DND-41 (cell line): Measurements from ENCODE around the gene COL6A2.

Experiments
- ATAC-seq: fragments of 200-7000 bp; cut with Tn5 transposase; 3 replicates; pipeline ENCODE4 v1.9.1; 2021; ENCODE audit warnings: low read depth; ENCODE audit not compliant: insufficient read depth
- DNase-seq: peaks from one replicate; pipeline ENCODE4 v3.0.0-alpha.2; 2020
- H2AFZ ChIP-seq: 2 replicates; pipeline ENCODE4 v1.6.0; 2012; ENCODE audit warnings: low read depth, low read length
- H3K27ac ChIP-seq: 2 replicates; pipeline ENCODE4 v1.5.1; 2012; ENCODE audit warnings: low read length, inconsistent platforms
- H3K27me3 ChIP-seq: fragments of 200-600 bp; sonication (generic); 2 replicates; pipeline ENCODE4 v1.6.0; 2012; ENCODE audit warnings: low read length, mild to moderate bottlenecking, inconsistent platforms; ENCODE audit not compliant: insufficient read depth, poor library complexity
- H3K36me3 ChIP-seq: 2 replicates; pipeline ENCODE4 v1.5.1; 2012; ENCODE audit warnings: low read length, inconsistent platforms; ENCODE audit not compliant: insufficient read depth
- H3K4me1 ChIP-seq: 2 replicates; pipeline ENCODE4 v1.5.1; 2012; ENCODE audit warnings: mild to moderate bottlenecking, low read length; ENCODE audit not compliant: insufficient read depth
- H3K4me2 ChIP-seq: 2 replicates; pipeline ENCODE4 v1.6.0; 2012; ENCODE audit warnings: mild to moderate bottlenecking, moderate library complexity, low read length, inconsistent platforms; ENCODE audit not compliant: insufficient read depth
- H3K4me3 ChIP-seq, 2 experiments: fragments of 200-600 bp in 1 of 2; shearing (Covaris generic) in 1 of 2; 2 replicates each; pipeline ENCODE4 v1.5.1; 2012 to 2016; ENCODE audit warnings: inconsistent platforms in 2 of 2, low read length in 2 of 2, mild to moderate bottlenecking in 2 of 2, low read depth in 1 of 2, moderate library complexity in 1 of 2
- H3K79me2 ChIP-seq: 2 replicates; pipeline ENCODE4 v1.6.0; 2012; ENCODE audit warnings: low read length, inconsistent platforms; ENCODE audit not compliant: insufficient read depth
- H3K9ac ChIP-seq: 2 replicates; pipeline ENCODE4 v1.6.0; 2012; ENCODE audit warnings: low read depth, mild to moderate bottlenecking, inconsistent platforms, low read length, moderate library complexity
- H3K9me3 ChIP-seq: 2 replicates; pipeline ENCODE4 v1.5.1; 2012; ENCODE audit warnings: low read length, moderate library complexity, mild to moderate bottlenecking, inconsistent platforms; ENCODE audit not compliant: insufficient read depth, severe bottlenecking
- H4K20me1 ChIP-seq: 2 replicates; pipeline ENCODE4 v1.6.0; 2012; ENCODE audit warnings: low read length; ENCODE audit not compliant: insufficient read depth
- EZH2 ChIP-seq: IDR thresholded peaks from 3 replicates; pipeline ENCODE4 v1.6.1; 2012; ENCODE audit warnings: borderline replicate concordance, low read depth, mild to moderate bottlenecking, moderate library complexity, low read length, inconsistent platforms; ENCODE audit not compliant: severe bottlenecking
- TF ChIP-seq, protein P1 (sequence below): IDR thresholded peaks from 2 replicates; pipeline ENCODE4 v1.5.1; 2012; ENCODE audit warnings: borderline replicate concordance, low read length, moderate library complexity, mild to moderate bottlenecking; ENCODE audit not compliant: poor library complexity, severe bottlenecking; ENCODE audit errors: extremely low read depth

The COL6A2 gene

DNA sequence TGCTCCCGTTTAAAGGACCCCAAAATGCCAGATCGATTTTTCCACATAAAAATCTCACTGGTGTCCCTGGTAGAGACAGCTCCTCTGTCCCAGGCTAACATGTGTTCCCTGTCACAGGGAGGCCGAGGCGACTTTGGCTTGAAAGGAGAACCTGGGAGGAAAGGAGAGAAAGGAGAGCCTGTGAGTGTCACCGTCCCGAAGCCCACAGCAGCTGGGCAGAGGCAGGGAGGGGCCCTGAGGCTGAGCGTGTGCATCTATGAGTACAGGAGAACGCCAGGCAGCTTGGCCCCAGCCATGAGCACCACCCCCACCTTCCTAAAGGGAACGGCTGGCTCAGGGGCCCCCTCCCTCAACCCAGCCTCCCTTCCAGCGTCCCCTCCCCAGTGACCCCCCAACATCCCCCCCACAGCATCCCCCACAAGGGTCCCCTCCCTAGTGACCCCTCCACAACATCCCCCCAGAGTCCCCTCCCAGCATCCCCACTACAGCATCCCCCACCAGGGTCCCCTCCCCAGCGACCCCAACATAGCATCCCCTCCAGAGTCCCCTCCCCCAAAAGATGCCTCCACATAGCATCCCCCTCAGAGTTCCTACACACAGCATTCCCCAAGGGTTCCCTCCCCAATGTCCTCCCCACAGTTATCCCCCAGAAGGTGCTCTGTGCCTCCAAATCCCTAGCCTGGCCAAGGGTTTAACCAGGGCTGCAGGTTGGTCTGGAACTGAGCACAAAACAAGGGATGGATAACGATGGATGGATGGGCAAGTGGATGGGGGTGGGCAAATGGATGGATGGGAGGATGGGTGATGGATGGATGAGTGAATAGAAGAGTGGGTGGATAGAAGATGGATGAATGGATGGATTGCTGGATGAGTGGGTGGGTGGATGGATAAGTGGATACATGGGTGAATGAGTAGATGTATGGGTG, 25.1 kb downstream of the COL6A2 start:
- no peaks in the 10 kb centered on the region for H3K36me3 ChIP-seq
- H2AFZ ChIP-seq = no peak overlapping the region
- no peak overlapping the region for H3K9ac ChIP-seq
- ATAC-seq (no peak), DNase-seq (no peak)
- TF ChIP-seq EZH2 = no peak
- TF ChIP-seq, protein P1, sequence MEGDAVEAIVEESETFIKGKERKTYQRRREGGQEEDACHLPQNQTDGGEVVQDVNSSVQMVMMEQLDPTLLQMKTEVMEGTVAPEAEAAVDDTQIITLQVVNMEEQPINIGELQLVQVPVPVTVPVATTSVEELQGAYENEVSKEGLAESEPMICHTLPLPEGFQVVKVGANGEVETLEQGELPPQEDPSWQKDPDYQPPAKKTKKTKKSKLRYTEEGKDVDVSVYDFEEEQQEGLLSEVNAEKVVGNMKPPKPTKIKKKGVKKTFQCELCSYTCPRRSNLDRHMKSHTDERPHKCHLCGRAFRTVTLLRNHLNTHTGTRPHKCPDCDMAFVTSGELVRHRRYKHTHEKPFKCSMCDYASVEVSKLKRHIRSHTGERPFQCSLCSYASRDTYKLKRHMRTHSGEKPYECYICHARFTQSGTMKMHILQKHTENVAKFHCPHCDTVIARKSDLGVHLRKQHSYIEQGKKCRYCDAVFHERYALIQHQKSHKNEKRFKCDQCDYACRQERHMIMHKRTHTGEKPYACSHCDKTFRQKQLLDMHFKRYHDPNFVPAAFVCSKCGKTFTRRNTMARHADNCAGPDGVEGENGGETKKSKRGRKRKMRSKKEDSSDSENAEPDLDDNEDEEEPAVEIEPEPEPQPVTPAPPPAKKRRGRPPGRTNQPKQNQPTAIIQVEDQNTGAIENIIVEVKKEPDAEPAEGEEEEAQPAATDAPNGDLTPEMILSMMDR = no peak
- H3K27ac ChIP-seq = no peak overlapping the region
- H3K27me3 ChIP-seq = no peaks in the 10 kb centered on the region
- no peaks in the 10 kb centered on the region for H3K79me2 ChIP-seq
- H4K20me1 ChIP-seq = peaks cover 4% of the 10 kb centered on the region; the same call in 1 of the 2 replicates
- no peak overlapping the region for H3K4me2 ChIP-seq
- H3K4me3 ChIP-seq = no peak overlapping the region
- H3K4me1 ChIP-seq = no peaks in the 10 kb centered on the region
- H3K9me3 ChIP-seq = no peaks in the 10 kb centered on the region

DNA sequence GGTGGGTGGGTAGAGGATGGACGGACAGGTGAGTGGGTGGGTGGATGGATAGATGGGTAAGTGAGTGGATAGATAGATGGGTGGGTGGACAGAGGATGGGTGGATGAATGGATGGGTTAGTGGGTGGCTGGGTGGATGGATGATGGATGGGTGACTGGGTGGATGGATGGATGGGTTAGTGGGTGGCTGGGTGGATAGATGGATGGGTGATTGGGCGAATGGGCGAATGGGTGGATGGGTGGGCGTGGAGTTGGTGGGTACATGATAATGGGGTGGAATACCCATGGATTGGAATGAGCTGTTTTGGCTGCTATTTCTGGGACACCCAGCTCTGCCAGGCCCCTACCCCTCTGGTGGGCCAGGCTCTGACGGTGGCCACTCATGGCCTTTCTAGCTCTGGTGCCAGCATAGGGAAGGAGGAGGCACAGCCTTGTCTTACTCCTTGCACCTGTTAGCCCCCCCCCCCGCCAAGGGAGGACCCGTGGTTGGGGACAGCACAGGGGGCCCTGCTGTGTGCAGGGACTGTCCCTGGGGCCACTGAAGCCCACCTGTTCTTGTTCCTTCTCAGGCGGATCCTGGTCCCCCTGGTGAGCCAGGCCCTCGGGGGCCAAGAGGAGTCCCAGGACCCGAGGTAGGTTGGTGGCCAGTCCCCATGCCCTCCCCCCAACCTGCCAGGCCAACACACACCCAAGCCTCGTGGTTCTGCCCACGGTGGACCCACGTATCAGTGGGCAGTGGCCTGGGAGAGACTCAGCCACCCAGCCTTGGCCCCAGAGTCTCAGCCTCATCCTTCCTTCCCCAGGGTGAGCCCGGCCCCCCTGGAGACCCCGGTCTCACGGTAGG, 26.4 kb downstream of the COL6A2 start:
- no peaks in the 10 kb centered on the region for H3K36me3 ChIP-seq

DNA sequence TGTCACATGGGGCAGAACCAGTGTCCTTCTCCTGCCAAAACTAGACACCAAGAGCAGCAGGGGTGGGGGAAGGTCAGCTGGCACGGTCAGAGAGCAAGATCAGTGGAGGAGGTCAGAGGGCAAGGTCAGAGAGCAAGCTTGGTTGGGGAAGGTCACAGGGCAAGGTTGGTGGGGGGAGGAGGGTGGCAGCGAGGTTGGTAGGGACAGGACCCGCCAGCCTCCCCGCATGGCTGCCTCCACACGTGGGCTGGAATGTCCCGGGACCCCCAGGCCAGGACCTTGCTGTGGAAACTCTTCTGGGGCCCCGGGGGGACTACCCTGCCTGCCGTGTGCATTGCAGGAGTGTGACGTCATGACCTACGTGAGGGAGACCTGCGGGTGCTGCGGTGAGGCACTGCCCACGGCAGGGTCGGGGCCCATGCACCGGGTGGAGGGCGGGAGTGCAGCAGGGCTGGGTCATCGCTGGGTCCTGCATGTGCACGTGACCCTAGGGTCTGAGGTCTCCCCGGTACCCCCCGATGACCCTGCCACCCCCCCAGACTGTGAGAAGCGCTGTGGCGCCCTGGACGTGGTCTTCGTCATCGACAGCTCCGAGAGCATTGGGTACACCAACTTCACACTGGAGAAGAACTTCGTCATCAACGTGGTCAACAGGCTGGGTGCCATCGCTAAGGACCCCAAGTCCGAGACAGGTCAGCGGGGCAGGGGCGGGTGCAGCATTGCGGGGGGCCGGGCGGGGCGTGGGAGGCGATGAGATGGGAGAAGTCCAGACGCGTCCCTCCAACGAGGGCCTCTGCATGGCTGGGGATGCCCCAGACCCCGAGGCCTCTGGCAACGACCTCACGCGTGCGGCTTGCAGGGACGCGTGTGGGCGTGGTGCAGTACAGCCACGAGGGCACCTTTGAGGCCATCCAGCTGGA, 27.3 kb downstream of the COL6A2 start:
- H3K4me3 ChIP-seq = no peak overlapping the region
- no peaks in the 10 kb centered on the region for H3K36me3 ChIP-seq
- no peak overlapping the region for H2AFZ ChIP-seq
- no peaks in the 10 kb centered on the region for H3K79me2 ChIP-seq
- H3K27me3 ChIP-seq = no peaks in the 10 kb centered on the region
- no peak for DNase-seq
- H3K9ac ChIP-seq = no peak overlapping the region
- no peaks in the 10 kb centered on the region for H3K4me1 ChIP-seq
- no peak overlapping the region for H3K27ac ChIP-seq
- no peak for TF ChIP-seq EZH2
- TF ChIP-seq, protein P1 = no peak
- ATAC-seq = no peak
- no peaks in the 10 kb centered on the region for H3K9me3 ChIP-seq
- peaks cover 10% of the 10 kb centered on the region; the same call in 1 of the 2 replicates for H4K20me1 ChIP-seq
- no peak overlapping the region for H3K4me2 ChIP-seq

More for the DNA sequence above, 26.4 kb downstream of the COL6A2 start:
- TF ChIP-seq EZH2 = no peak
- TF ChIP-seq, protein P1 = no peak
- Histone ChIP-seq H3K9me3 (no peaks in the 10 kb centered on the region), H3K27me3 (no peaks in the 10 kb centered on the region), H3K27ac (no peak overlapping the region), H2AFZ (no peak overlapping the region), H3K4me3 (no peak overlapping the region), H3K9ac (no peak overlapping the region), H4K20me1 (peaks cover 4% of the 10 kb centered on the region; the same call in 1 of the 2 replicates), H3K4me2 (no peak overlapping the region), H3K79me2 (no peaks in the 10 kb centered on the region), H3K4me1 (no peaks in the 10 kb centered on the region)
- ATAC-seq (no peak), DNase-seq (no peak)
